Thyroid gland (tissue), 4 donors: ENCODE data around the gene MRPS23.

Experiments
- POLR2A ChIP-seq, 2 donors: fragments of 450-650 bp; IDR thresholded peaks; one replicate each; pipeline ENCODE4 v1.6.1; 2017; ENCODE audit warnings: antibody characterized with exemption in 2 of 2, mild to moderate bottlenecking in 2 of 2, moderate library complexity in 1 of 2
- TF ChIP-seq, protein P1 (sequence below), 6 experiments: fragments of 200-600 bp in 3 of 6; fragments of 450-650 bp in 3 of 6; sonication (generic) in 3 of 6; IDR thresholded peaks; one replicate each; pipeline ENCODE4 v1.5.1; 2016 to 2019; ENCODE audit warnings: antibody characterized with exemption in 6 of 6, mild to moderate bottlenecking in 2 of 6, inconsistent platforms in 1 of 6, moderate library complexity in 1 of 6

DNA sequence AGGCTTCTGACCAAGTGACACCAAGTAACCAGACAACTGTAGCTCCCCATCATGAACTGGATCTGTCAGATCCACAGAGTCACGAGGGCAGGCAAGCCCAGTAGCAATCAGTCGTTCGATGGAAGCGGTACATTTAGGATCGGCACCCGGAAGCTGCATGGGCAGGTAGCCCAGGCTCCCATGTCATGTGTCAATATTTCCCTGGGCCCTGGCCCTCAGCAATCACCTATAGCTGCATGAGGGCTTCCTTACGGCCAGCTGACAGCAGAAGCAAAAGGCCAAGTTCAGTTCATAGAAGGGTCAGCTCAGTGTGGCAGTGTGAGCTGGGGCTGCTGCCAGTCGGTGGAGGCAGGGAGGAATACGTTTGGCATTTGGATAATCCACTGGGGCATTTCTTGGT lies 31.8 kb downstream of the MRPS23 start:
- TF ChIP-seq, protein P1, sequence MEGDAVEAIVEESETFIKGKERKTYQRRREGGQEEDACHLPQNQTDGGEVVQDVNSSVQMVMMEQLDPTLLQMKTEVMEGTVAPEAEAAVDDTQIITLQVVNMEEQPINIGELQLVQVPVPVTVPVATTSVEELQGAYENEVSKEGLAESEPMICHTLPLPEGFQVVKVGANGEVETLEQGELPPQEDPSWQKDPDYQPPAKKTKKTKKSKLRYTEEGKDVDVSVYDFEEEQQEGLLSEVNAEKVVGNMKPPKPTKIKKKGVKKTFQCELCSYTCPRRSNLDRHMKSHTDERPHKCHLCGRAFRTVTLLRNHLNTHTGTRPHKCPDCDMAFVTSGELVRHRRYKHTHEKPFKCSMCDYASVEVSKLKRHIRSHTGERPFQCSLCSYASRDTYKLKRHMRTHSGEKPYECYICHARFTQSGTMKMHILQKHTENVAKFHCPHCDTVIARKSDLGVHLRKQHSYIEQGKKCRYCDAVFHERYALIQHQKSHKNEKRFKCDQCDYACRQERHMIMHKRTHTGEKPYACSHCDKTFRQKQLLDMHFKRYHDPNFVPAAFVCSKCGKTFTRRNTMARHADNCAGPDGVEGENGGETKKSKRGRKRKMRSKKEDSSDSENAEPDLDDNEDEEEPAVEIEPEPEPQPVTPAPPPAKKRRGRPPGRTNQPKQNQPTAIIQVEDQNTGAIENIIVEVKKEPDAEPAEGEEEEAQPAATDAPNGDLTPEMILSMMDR (IDR thresholded peaks at IDR 0.05), result no peak
- no peak for TF ChIP-seq POLR2A (IDR thresholded peaks at IDR 0.05)
